Gastroesophageal sphincter (tissue), 3 donors: ENCODE results near the gene RGS17.

Experiments used
- CTCF ChIP-seq, 4 experiments: fragments of 200-600 bp in 2 of 4; fragments of 450-650 bp in 2 of 4; sonication (generic) in 1 of 4; IDR thresholded peaks; one replicate each; pipeline ENCODE4 v1.5.1; 2017 to 2019; ENCODE audit warnings: antibody characterized with exemption in 4 of 4, mild to moderate bottlenecking in 2 of 4, moderate library complexity in 2 of 4
- POLR2A ChIP-seq, 2 donors: fragments of 450-650 bp; IDR thresholded peaks; one replicate each; pipeline ENCODE4 v1.6.1; 2017; ENCODE audit warnings: antibody characterized with exemption in 2 of 2, mild to moderate bottlenecking in 2 of 2, moderate library complexity in 1 of 2
- POLR2AphosphoS5 ChIP-seq: sonication (generic); formaldehyde crosslinking; IDR thresholded peaks from one replicate; pipeline ENCODE4 v1.6.1; 2017; ENCODE audit warnings: antibody characterized with exemption

- TF ChIP-seq CTCF (IDR thresholded peaks at IDR 0.05) (no peak), POLR2A (IDR thresholded peaks at IDR 0.05) (no peak), POLR2AphosphoS5 (no peak)
Observed at GRCh38 chr6:152976749-152977148, 154.3 kb downstream of the RGS17 start.
